Hematopoietic multipotent progenitor cell treated with erythropoietin and hydrocortisone succinate and interleukin-3 and kit ligand, for 6 days (in vitro differentiated cells): Measurements from ENCODE around the gene SOX8.

ENCODE experiments used
- DNase-seq: peaks from one replicate; pipeline ENCODE4 v3.0.0-alpha.2; 2015

The SOX8 gene

GRCh38 chr16:1028524-1029258, 47.1 kb downstream of the SOX8 start:
- DNase-seq, result no peak

- DNase-seq, result no peak
Measured at GRCh38 chr16:1029259-1029545, 47.6 kb downstream of the SOX8 start.

- DNase-seq, result no peak
Measured at GRCh38 chr16:1030473-1030901, 48.9 kb downstream of the SOX8 start.

GRCh38 chr16:1031666-1032065, 50.1 kb downstream of the SOX8 start:
- DNase-seq, result no peak

GRCh38 chr16:1032607-1033006, 51.0 kb downstream of the SOX8 start:
- DNase-seq, result no peak

- DNase-seq, result no peak
Measured at GRCh38 chr16:1033128-1033679, 51.6 kb downstream of the SOX8 start.

- DNase-seq, result no peak
Measured at GRCh38 chr16:1034230-1035065, 52.9 kb downstream of the SOX8 start.

GRCh38 chr16:1035066-1035415, 53.5 kb downstream of the SOX8 start:
- DNase-seq, result no peak

GRCh38 chr16:1036166-1036565, 54.6 kb downstream of the SOX8 start:
- no peak for DNase-seq
